ENCODE results near the gene PFN1.
A peak's percentile ranks its signal among the peaks of the same experiment; 100 is the strongest.

DNA sequence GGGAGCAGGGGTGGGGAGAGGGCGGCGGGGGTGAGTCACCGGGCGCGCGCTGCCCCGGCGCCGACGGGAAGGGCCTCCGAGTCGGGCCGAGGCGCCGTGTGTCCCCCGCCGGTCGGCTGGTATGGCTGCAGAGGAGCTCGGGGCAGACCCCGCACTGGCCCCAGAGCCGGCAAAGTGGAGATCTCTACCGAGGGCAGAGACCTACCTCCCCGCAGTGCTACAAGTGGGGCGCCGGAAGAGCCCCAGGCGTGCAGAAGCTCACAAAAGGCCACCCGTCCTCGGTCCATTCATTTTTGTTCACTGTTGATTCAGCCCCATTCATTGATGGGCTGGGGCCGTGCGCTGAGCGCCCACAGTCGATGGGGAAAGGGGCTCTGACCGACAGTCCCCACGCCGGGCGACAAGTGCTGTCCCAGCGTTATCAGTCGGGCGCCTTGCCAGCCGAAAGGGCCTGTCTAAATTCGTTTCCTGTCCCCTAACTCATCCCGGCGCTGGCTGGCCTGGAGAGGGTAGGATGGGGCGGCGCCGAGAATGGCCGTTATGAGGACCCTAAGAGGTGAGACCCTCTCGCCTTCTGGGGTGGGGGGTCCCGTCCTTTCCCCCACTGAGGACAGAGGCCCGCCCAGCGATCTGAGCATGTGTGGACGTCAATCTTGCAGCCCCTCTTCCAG is 1.9 kb upstream of the PFN1 start:
- TF ChIP-seq POLR2A (IDR thresholded peaks at IDR 0.05), result peak in 1 of 2 donors; percentile 4
- TF ChIP-seq, protein P1, sequence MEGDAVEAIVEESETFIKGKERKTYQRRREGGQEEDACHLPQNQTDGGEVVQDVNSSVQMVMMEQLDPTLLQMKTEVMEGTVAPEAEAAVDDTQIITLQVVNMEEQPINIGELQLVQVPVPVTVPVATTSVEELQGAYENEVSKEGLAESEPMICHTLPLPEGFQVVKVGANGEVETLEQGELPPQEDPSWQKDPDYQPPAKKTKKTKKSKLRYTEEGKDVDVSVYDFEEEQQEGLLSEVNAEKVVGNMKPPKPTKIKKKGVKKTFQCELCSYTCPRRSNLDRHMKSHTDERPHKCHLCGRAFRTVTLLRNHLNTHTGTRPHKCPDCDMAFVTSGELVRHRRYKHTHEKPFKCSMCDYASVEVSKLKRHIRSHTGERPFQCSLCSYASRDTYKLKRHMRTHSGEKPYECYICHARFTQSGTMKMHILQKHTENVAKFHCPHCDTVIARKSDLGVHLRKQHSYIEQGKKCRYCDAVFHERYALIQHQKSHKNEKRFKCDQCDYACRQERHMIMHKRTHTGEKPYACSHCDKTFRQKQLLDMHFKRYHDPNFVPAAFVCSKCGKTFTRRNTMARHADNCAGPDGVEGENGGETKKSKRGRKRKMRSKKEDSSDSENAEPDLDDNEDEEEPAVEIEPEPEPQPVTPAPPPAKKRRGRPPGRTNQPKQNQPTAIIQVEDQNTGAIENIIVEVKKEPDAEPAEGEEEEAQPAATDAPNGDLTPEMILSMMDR (IDR thresholded peaks at IDR 0.05), result no peak
